ES-I3 (cell line): ENCODE data around the gene CACNA1C.

Source experiments
- H3K36me3 ChIP-seq: 2 replicates; pipeline ENCODE4 v1.6.1; 2013; ENCODE audit warnings: mild to moderate bottlenecking, low read length, control low read depth, moderate library complexity; ENCODE audit not compliant: insufficient read depth
- H3K4me1 ChIP-seq: 2 replicates; pipeline ENCODE4 v1.6.1; 2013; ENCODE audit warnings: mild to moderate bottlenecking, control low read depth, low read length; ENCODE audit not compliant: insufficient read depth
- H3K9ac ChIP-seq: 2 replicates; pipeline ENCODE4 v1.6.1; 2013; ENCODE audit warnings: low read depth, mild to moderate bottlenecking, low read length, moderate library complexity
- H3K9me3 ChIP-seq: 2 replicates; pipeline ENCODE4 v1.6.1; 2013; ENCODE audit warnings: mild to moderate bottlenecking, low read length, moderate library complexity; ENCODE audit not compliant: control insufficient read depth, insufficient read depth

CACNA1C gene

DNA sequence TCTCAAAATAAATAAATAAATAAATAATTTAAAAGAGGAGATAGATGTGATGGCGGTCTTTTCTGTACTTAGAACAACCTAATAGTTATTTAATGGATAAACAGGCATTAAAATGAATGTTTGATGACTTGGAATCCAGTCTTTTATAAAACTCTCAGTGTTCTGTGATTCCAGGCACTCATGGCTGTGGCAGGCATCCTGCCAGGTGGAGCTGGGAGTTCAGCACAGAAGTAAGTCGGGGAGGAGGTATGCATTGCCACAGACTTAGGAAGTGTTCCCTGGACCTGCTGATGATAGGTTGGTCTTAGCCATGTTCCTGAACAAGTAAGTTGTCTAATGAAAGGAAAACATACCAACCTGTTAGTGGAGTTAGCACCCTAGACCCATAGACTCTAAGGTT, 126.3 kb downstream of the CACNA1C start:
- no peaks in the 10 kb centered on the region for H3K36me3 ChIP-seq
- H3K9ac ChIP-seq: no peak overlapping the region
- H3K4me1 ChIP-seq: peaks cover 7% of the 10 kb centered on the region
- no peaks in the 10 kb centered on the region for H3K9me3 ChIP-seq

DNA sequence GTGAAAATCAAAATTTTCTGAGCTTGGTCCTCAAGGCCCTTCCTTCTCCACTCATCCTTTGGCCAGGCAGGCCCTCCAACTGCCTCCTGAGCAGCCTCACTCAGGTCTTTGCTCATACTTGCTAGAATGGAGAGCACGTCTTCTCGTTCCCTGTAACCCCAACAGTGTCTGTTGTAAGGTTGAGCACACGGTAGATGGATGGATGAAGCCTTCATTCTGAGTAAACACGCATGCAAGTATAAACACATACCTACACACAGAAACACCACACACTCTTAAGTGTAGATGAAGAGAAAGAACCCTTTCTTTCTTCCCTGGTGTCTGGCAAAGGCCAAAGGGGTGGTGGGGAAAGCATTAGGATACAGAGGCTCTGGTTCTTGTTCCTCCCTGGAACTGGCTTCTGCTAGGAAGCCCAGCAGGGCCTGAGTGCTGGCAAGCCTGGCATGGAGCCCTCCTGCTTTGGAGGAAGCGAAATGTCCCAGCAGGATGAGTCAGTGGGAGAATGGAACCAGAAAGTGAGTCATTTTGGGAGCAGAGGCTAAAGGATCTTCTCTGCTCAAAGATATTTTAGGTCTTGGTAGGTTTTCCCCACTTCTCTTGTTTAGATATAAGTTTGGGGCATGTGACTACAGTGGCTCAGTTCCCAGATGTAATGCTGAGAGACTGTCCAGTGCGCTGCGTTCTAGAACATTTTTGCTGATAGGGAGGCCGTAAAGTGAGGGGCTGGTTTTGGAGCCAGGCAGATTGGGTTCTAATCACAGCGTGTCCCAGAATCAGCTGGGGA, 127.4 kb downstream of the CACNA1C start:
- no peaks in the 10 kb centered on the region for H3K9me3 ChIP-seq
- H3K9ac ChIP-seq: no peak overlapping the region
- H3K36me3 ChIP-seq: no peaks in the 10 kb centered on the region
- H3K4me1 ChIP-seq: peaks cover 12% of the 10 kb centered on the region

DNA sequence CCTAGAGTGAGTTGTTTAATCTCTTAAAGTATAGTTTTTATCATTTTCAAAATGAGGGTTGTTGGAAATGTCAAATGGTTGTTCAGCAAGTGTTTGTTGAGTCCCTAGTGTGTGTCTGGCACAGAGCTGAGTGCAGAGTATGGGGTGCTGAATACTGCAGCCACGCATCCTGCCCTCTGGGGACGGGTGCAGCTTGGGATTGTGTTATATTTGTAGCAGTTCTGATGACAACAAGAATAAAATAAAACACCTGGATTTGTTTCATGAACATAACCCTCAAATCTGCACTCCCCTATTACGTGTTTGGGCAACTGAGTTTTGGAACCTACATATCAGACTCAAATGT, 127.9 kb downstream of the CACNA1C start:
- no peaks in the 10 kb centered on the region for H3K36me3 ChIP-seq

DNA sequence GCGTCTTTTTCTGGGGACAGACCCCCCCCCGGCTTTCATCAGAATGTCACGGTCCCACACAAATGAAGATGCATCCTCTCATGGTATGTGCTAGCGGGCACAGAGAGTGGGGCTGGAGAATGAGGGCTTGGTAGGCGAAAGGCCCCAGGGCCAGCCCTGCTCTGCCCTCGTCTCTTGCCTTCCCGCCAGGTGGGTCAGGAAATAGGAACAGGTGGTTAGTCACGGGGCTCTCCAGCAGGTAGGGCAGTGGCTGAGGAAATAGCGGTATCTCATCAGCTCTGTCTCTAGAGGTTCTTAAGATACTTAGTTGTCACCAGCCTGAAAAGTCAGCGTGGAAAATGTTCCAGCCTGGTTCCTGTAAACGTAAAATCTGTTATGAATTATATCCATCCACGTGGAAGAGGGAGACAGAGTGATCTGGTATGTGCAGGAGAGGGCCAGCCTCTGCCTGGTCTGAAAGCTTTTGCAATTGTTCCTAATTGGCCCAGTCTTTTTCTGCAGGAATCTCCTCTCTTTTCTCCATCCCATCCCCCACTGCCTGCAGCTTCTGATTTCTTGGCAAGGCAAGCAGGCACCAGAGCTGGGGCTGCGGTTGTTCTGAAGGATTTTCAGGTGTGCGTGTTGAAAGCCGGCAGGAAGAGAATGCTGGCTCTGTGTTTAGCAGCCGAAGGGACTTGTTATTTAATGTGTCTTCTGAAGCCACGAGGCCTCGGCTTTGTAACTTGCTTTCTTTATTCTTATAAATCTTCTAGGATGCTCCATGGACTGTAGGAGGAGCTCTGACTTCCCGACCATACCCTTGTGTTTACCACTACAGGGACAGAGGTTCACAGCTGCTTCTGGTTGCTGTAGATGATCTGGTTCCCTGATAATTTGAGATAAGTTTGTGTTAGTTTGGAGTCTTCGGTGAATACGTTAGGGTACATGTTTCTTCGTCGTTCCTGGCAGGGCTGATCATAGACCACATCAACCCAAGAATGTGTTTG, 131.1 kb downstream of the CACNA1C start:
- Histone ChIP-seq H3K4me1 (peaks cover 12% of the 10 kb centered on the region), H3K9me3 (no peaks in the 10 kb centered on the region), H3K9ac (no peak overlapping the region), H3K36me3 (no peaks in the 10 kb centered on the region)

More for the DNA sequence above, 127.9 kb downstream of the CACNA1C start:
- Histone ChIP-seq H3K4me1 (peaks cover 12% of the 10 kb centered on the region), H3K9me3 (no peaks in the 10 kb centered on the region), H3K9ac (no peak overlapping the region)

- peaks cover 25% of the 10 kb centered on the region for H3K4me1 ChIP-seq
- H3K36me3 ChIP-seq: no peaks in the 10 kb centered on the region
- no peak overlapping the region for H3K9ac ChIP-seq
- H3K9me3 ChIP-seq: no peaks in the 10 kb centered on the region
Observed at GRCh38 chr12:2185751-2186341, 133.1 kb downstream of the CACNA1C start.

GRCh38 chr12:2187195-2187945, 134.6 kb downstream of the CACNA1C start:
- H3K9ac ChIP-seq: no peak overlapping the region

GRCh38 chr12:2190085-2190484, 137.3 kb downstream of the CACNA1C start:
- peaks cover 31% of the 10 kb centered on the region for H3K4me1 ChIP-seq
- no peak overlapping the region for H3K9ac ChIP-seq
- H3K9me3 ChIP-seq: no peaks in the 10 kb centered on the region

More at GRCh38 chr12:2187195-2187945, 134.6 kb downstream of the CACNA1C start:
- Histone ChIP-seq H3K9me3 (no peaks in the 10 kb centered on the region), H3K4me1 (peaks cover 37% of the 10 kb centered on the region), H3K36me3 (no peaks in the 10 kb centered on the region)

DNA sequence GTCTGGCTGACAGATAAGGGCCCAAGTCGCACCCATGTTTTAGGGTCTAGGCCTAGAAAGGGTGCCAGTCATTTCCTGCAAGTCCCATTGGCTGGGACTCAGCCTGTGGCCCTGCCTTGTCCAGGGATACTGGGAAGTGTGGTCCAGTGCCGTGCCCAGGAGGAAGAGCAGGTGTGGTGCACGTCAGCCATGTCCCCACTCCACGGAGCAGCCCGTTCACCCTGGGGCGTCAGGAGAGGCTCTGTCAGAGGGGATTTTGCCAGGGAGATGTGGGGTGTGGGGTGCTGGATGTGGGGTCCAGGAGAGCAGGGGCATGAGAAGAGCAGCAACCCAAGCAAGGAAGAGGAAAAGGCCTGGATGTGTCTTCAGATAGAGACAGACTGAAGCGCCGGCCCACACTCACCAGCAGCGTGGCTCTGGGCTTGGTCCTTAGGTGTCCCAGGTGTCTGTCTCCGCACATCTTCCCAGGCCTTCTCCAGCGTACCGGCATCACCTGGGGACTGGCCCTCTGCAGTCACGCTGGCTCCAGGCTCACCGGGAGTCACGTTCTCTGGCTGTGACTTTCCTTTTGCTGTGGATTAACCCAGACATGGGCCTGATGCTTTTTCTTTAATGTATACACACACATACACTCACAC, 138.2 kb downstream of the CACNA1C start:
- Histone ChIP-seq H3K9ac (no peak overlapping the region), H3K9me3 (no peaks in the 10 kb centered on the region), H3K36me3 (no peaks in the 10 kb centered on the region; the same call in 1 of the 2 replicates), H3K4me1 (peaks cover 31% of the 10 kb centered on the region)

More at GRCh38 chr12:2190085-2190484, 137.3 kb downstream of the CACNA1C start:
- no peaks in the 10 kb centered on the region for H3K36me3 ChIP-seq

GRCh38 chr12:2191534-2192153, 138.9 kb downstream of the CACNA1C start:
- H3K9ac ChIP-seq: no peak overlapping the region
- no peaks in the 10 kb centered on the region; the same call in 1 of the 2 replicates for H3K36me3 ChIP-seq
- no peaks in the 10 kb centered on the region for H3K9me3 ChIP-seq
- H3K4me1 ChIP-seq: peaks cover 37% of the 10 kb centered on the region

DNA sequence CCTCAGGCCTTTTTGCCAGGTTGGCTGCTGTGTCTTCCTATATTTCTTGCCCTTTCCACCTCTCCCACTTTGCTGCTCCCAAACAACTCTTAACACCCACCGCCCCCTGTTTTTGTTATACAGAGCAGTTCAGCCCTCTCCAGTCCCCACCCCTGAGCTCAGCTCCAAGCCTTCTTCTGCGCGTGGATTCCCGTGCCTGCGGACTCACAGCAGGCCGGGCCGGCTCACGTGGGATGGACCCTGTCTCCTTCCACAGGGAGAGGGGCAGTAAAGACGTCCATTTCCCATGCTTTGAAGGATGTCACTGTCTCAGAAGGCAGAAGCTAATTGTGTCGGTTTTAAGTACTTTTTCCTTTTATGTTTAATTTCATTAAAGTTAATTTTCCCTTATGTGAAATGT, 139.4 kb downstream of the CACNA1C start:
- Histone ChIP-seq H3K36me3 (no peaks in the 10 kb centered on the region; the same call in 1 of the 2 replicates), H3K4me1 (peaks cover 43% of the 10 kb centered on the region), H3K9me3 (no peaks in the 10 kb centered on the region), H3K9ac (no peak overlapping the region)

- Histone ChIP-seq H3K4me1 (peaks cover 48% of the 10 kb centered on the region), H3K9me3 (no peaks in the 10 kb centered on the region), H3K9ac (no peak overlapping the region), H3K36me3 (no peaks in the 10 kb centered on the region; the same call in 1 of the 2 replicates)
Observed at GRCh38 chr12:2194060-2194459, 141.3 kb downstream of the CACNA1C start.

- Histone ChIP-seq H3K36me3 (no peaks in the 10 kb centered on the region; the same call in 1 of the 2 replicates), H3K4me1 (peaks cover 45% of the 10 kb centered on the region), H3K9ac (no peak overlapping the region), H3K9me3 (no peaks in the 10 kb centered on the region)
Observed at GRCh38 chr12:2194571-2194970, 141.8 kb downstream of the CACNA1C start.

- Histone ChIP-seq H3K9ac (no peak overlapping the region), H3K9me3 (no peaks in the 10 kb centered on the region), H3K4me1 (peaks cover 42% of the 10 kb centered on the region), H3K36me3 (no peaks in the 10 kb centered on the region; the same call in 1 of the 2 replicates)
Observed at GRCh38 chr12:2195085-2195484, 142.3 kb downstream of the CACNA1C start.
